GM18498 (cell line): ENCODE measurements around the gene CCDC24.

ENCODE experiments used
- ATAC-seq: cut with Tn5 transposase; IDR thresholded peaks from one replicate; pipeline ENCODE4 v1.9.1; 2021; ENCODE audit warnings: mild to moderate bottlenecking, moderate library complexity; ENCODE audit not compliant: unreplicated experiment

The CCDC24 gene

GRCh38 chr1:44037154-44037553 lies 45.8 kb downstream of the CCDC24 start:
- ATAC-seq = no peak

GRCh38 chr1:44038876-44039657 lies 47.7 kb downstream of the CCDC24 start:
- ATAC-seq = no peak

- ATAC-seq = no peak
Measured at GRCh38 chr1:44040418-44040817, 49.0 kb downstream of the CCDC24 start.

DNA sequence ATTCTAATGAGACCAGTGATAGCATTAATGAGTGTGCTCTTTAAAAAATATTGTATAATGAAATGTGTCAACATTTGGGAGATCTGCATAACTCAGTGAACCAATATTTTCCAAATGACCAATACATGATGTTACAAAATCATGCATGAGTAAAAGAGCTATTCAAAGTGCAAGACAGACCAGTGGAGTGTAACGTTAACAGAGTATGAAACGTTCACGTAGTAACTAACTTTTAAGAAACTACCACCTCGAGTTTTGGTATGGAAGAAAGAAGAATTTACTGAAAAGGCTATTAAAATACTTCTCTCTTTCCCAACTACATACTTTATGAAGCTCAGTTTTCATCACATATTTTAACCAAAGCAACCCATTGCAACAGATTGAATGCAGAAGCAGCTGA lies 49.4 kb downstream of the CCDC24 start:
- no peak for ATAC-seq

GRCh38 chr1:44043176-44044070 lies 52.0 kb downstream of the CCDC24 start:
- no peak for ATAC-seq

DNA sequence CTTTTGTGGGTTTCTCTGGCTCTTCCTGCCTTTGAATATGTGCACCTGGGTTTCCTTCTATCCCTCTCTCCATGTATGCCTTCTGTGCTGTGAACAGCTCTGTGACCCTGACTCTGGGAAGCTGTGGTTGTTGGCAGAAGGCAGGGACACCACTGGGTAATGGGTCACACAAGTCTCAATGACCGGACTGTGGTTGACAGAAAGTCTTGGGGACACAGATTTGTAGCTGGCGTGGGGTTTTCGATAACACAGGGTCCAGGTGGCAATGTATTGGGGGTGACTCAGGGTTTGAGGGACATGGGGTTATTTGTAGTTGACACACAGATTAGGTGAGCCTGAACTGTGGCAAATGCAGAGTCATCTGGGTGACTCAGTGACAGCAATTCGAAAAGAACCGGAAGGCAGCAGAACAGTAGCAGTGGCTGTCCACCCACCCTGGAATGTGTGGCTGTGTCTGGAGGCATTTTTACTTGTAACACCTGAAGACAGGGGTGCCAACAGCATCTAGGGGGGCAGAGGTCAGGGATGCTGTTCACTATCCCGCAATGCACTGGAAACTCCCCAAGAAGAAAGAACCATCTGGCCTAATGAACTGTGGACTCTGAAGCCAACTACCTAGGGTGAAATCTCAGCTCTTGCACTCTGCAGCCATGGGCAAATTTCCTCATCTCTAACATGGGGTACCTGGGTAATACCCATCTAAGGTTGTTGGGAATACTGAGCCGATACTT lies 52.8 kb downstream of the CCDC24 start:
- ATAC-seq = no peak

DNA sequence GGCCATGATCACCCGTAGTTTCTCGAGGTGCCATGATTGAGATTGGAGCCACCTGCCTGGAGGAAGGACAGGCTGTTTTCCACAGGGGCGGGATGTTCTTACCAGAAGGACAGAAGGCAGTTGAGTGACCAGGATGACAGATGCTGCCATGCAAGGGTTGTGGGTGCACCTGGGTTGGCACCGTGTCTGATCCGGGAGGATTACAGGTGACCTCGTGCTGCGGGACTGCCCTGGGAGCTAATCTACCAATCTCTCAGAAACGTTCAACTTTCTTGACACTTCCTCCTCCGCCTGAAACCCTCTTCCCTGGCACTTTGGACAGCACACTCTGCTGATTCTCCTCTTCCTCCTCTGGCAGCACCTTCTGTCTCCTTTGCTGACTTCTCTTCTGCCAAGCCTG lies 53.7 kb downstream of the CCDC24 start:
- no peak for ATAC-seq
